ENCODE measurements around the gene HOXD10.

The HOXD10 gene

GRCh38 chr2:176093145-176093897, 23.3 kb upstream of the HOXD10 start:
- in situ Hi-C loops (cut with MboI; ENCODE audit: low sequenced_read_pairs) = loop anchor here (25.0 kb wide), 2 partner anchors 406 to 731 kb away; no protein-coding TSS in a partner anchor

- in situ Hi-C loops (cut with MboI; ENCODE audit: low sequenced_read_pairs) = loop anchor here (25.0 kb wide), 2 partner anchors 407 to 732 kb away; no protein-coding TSS in a partner anchor
Measured at GRCh38 chr2:176093898-176094249, 22.7 kb upstream of the HOXD10 start.

- in situ Hi-C loops (cut with MboI; ENCODE audit: low sequenced_read_pairs) = loop anchor here (25.0 kb wide), 2 partner anchors 407 to 732 kb away; no protein-coding TSS in a partner anchor
Measured at GRCh38 chr2:176094349-176094748, 22.2 kb upstream of the HOXD10 start.

GRCh38 chr2:176095421-176095820, 21.2 kb upstream of the HOXD10 start:
- in situ Hi-C loops (cut with MboI; ENCODE audit: low sequenced_read_pairs) = loop anchor here (25.0 kb wide), 2 partner anchors 408 to 733 kb away; no protein-coding TSS in a partner anchor

- in situ Hi-C loops (cut with MboI; ENCODE audit: low sequenced_read_pairs) = loop anchor here (25.0 kb wide), 2 partner anchors 409 to 734 kb away; no protein-coding TSS in a partner anchor
Measured at GRCh38 chr2:176096243-176096985, 20.2 kb upstream of the HOXD10 start.

GRCh38 chr2:176096986-176097819, 19.4 kb upstream of the HOXD10 start:
- in situ Hi-C loops (cut with MboI; ENCODE audit: low sequenced_read_pairs) = loop anchor here (25.0 kb wide), 2 partner anchors 410 to 735 kb away; no protein-coding TSS in a partner anchor

- in situ Hi-C loops (cut with MboI; ENCODE audit: low sequenced_read_pairs) = loop anchor here (25.0 kb wide), 2 partner anchors 411 to 736 kb away; no protein-coding TSS in a partner anchor
Measured at GRCh38 chr2:176097820-176098365, 18.7 kb upstream of the HOXD10 start.

- in situ Hi-C loops (cut with MboI; ENCODE audit: low sequenced_read_pairs) = loop anchor here (25.0 kb wide), 2 partner anchors 411 to 736 kb away; no protein-coding TSS in a partner anchor
Measured at GRCh38 chr2:176098366-176099158, 18.0 kb upstream of the HOXD10 start.

- in situ Hi-C loops (cut with MboI; ENCODE audit: low sequenced_read_pairs) = loop anchor here (25.0 kb wide), 2 partner anchors 412 to 737 kb away; no protein-coding TSS in a partner anchor
Measured at GRCh38 chr2:176099159-176099727, 17.3 kb upstream of the HOXD10 start.

- in situ Hi-C loops (cut with MboI; ENCODE audit: low sequenced_read_pairs) = loop anchor here (25.0 kb wide), 3 partner anchors 413 to 1212 kb away; no protein-coding TSS in a partner anchor
Measured at GRCh38 chr2:176099728-176100546, 16.6 kb upstream of the HOXD10 start, which contains the start of gene HOXD12. Gene HOXD12, plus strand, starts transcription at chr2:176099795. Its CDS starts 7 bp downstream, at chr2:176099802.

- in situ Hi-C loops (cut with MboI; ENCODE audit: low sequenced_read_pairs) = loop anchor here (25.0 kb wide), 1 partner anchor 1212 kb away; no protein-coding TSS in a partner anchor
Measured at GRCh38 chr2:176100547-176101140, 15.9 kb upstream of the HOXD10 start.

- in situ Hi-C loops (cut with MboI; ENCODE audit: low sequenced_read_pairs) = loop anchor here (25.0 kb wide), 1 partner anchor 1211 kb away; no protein-coding TSS in a partner anchor
Measured at GRCh38 chr2:176101216-176101830, 15.3 kb upstream of the HOXD10 start.

GRCh38 chr2:176101842-176102241, 14.7 kb upstream of the HOXD10 start:
- in situ Hi-C loops (cut with MboI; ENCODE audit: low sequenced_read_pairs) = loop anchor here (25.0 kb wide), 1 partner anchor 1210 kb away; no protein-coding TSS in a partner anchor

GRCh38 chr2:176102309-176102866, 14.2 kb upstream of the HOXD10 start:
- in situ Hi-C loops (cut with MboI; ENCODE audit: low sequenced_read_pairs) = loop anchor here (25.0 kb wide), 1 partner anchor 1210 kb away; no protein-coding TSS in a partner anchor

- in situ Hi-C loops (cut with MboI; ENCODE audit: low sequenced_read_pairs) = loop anchor here (25.0 kb wide), 1 partner anchor 1209 kb away; no protein-coding TSS in a partner anchor
Measured at GRCh38 chr2:176103194-176103593, 13.4 kb upstream of the HOXD10 start.

- in situ Hi-C loops (cut with MboI; ENCODE audit: low sequenced_read_pairs) = loop anchor here (25.0 kb wide), 1 partner anchor 1208 kb away; no protein-coding TSS in a partner anchor
Measured at GRCh38 chr2:176103742-176104315, 12.7 kb upstream of the HOXD10 start.

Data from HL-60/S4 treated with retinoic acid at 250 ng/mL for 4 days and 3 days (cell line).